Activated CD4-positive, alpha-beta T cell treated with anti-CD3 and anti-CD28 coated beads for 4 hours (primary cell): ENCODE data around the gene CD37.
"Not testable (repeated sequence)": the region's sequence is repeated elsewhere in the genome, so short reads cannot be mapped to it uniquely, and the experiment has no call there.

Source experiments
- DNase-seq, 2 donors: peaks; one replicate each; pipeline ENCODE4 v3.0.0-alpha.2; 2020

Gene CD37

GRCh38 chr19:49331187-49331586, 4.0 kb upstream of the CD37 start:
- DNase-seq, result not testable (repeated sequence)

GRCh38 chr19:49331616-49332055, 3.6 kb upstream of the CD37 start:
- DNase-seq, result peak; percentile 53 to 58

GRCh38 chr19:49332691-49333417, 2.4 kb upstream of the CD37 start:
- DNase-seq, result not testable (repeated sequence)

- no peak for DNase-seq
Measured at GRCh38 chr19:49333418-49333805, 1.8 kb upstream of the CD37 start.

GRCh38 chr19:49333811-49334288, 1.4 kb upstream of the CD37 start:
- DNase-seq, result peak; percentile 60 to 69

GRCh38 chr19:49335784-49336481, 727 bp downstream of the CD37 start:
- no peak for DNase-seq

GRCh38 chr19:49336482-49337266, 1.5 kb downstream of the CD37 start:
- no peak for DNase-seq

GRCh38 chr19:49337267-49338022, 2.2 kb downstream of the CD37 start:
- DNase-seq, result no peak

- DNase-seq, result no peak
Measured at GRCh38 chr19:49338023-49338677, 2.9 kb downstream of the CD37 start.

GRCh38 chr19:49338691-49339300, 3.6 kb downstream of the CD37 start:
- DNase-seq, result no peak

GRCh38 chr19:49339301-49340068, 4.3 kb downstream of the CD37 start:
- DNase-seq, result no peak

- DNase-seq, result no peak
Measured at GRCh38 chr19:49340069-49340864, 5.1 kb downstream of the CD37 start.

- no peak for DNase-seq
Measured at GRCh38 chr19:49340865-49341718, 5.9 kb downstream of the CD37 start.

GRCh38 chr19:49342291-49342721, 7.1 kb downstream of the CD37 start:
- DNase-seq, result no peak

- DNase-seq, result no peak
Measured at GRCh38 chr19:49343123-49343522, 7.9 kb downstream of the CD37 start.

GRCh38 chr19:49344505-49345423, 9.6 kb downstream of the CD37 start:
- DNase-seq, result no peak

GRCh38 chr19:49347191-49347590, 12.0 kb downstream of the CD37 start:
- no peak for DNase-seq

GRCh38 chr19:49347835-49348234, 12.6 kb downstream of the CD37 start:
- no peak for DNase-seq
